Upper lobe of left lung (tissue), 6 donors: Measurements from ENCODE around the gene EYA4. TPM values are rescaled to one million over a fixed set of nuclear protein-coding genes. Genes with fewer than 3 reads are reported as not detected.

Source experiments
- ATAC-seq, 2 donors: fragments of 200-7000 bp; cut with Tn5 transposase; one replicate each; pipeline ENCODE4 v1.9.1; 2022; ENCODE audit warnings: mild to moderate bottlenecking in 2 of 2, moderate library complexity in 2 of 2; ENCODE audit not compliant: low FRiP score in 2 of 2
- DNase-seq, 2 donors: peaks; one replicate each; pipeline ENCODE4 v3.0.0-alpha.2; 2019 to 2020
- H3K27ac ChIP-seq, 4 donors: fragments of 200-600 bp; sonication (generic); one replicate each; pipeline ENCODE4 v1.5.1; 2016 to 2019
- H3K27me3 ChIP-seq, 4 donors: fragments of 200-600 bp; sonication (generic); one replicate each; pipeline ENCODE4 v1.5.1; 2017 to 2019
- H3K36me3 ChIP-seq, 4 donors: fragments of 200-600 bp; sonication (generic); one replicate each; pipeline ENCODE4 v1.5.1; 2016 to 2019
- H3K4me1 ChIP-seq, 4 donors: fragments of 200-600 bp; sonication (generic); one replicate each; pipeline ENCODE4 v1.5.1; 2018 to 2019
- H3K4me3 ChIP-seq, 4 donors: fragments of 200-600 bp; sonication (generic); one replicate each; pipeline ENCODE4 v1.5.1; 2017 to 2019; ENCODE audit warnings: mild to moderate bottlenecking in 2 of 4, moderate library complexity in 1 of 4
- H3K9me3 ChIP-seq, 4 donors: fragments of 200-600 bp; sonication (generic); one replicate each; pipeline ENCODE4 v1.5.1; 2018 to 2019
- EP300 ChIP-seq, 4 donors: sonication (generic); formaldehyde crosslinking; IDR thresholded peaks; one replicate each; pipeline ENCODE4 v1.5.1; 2017; ENCODE audit warnings: antibody characterized with exemption in 4 of 4, control low read depth in 2 of 4
- POLR2A ChIP-seq, 4 donors: fragments of 450-650 bp; IDR thresholded peaks; one replicate each; pipeline ENCODE4 v1.5.1; 2016 to 2017; ENCODE audit warnings: antibody characterized with exemption in 4 of 4, mild to moderate bottlenecking in 2 of 4
- POLR2AphosphoS5 ChIP-seq, 2 donors: sonication (generic); formaldehyde crosslinking; IDR thresholded peaks; one replicate each; pipeline ENCODE4 v1.5.1; 2017; ENCODE audit warnings: antibody characterized with exemption in 2 of 2
- WGBS, 2 donors: methylation state at CpG; one replicate each; pipeline ENCODE4 v1.1.5; 2017 to 2018; 5-methylcytosine and 5-hydroxymethylcytosine counted together
- total RNA-seq, 6 donors: library from RNA; depleted of rRNA in 4 of 6; stranded (reverse); fragments of >200 nt in 4 of 6; gene quantifications; one replicate each; pipeline versions ENCODE4 v1.1.0 to v1.2.1, GENCODE V29; 2016 to 2021
- TF ChIP-seq, protein P1 (sequence below), 6 experiments: fragments of 450-650 bp in 4 of 6; fragments of 200-600 bp in 2 of 6; sonication (generic) in 2 of 6; IDR thresholded peaks; one replicate each; pipeline ENCODE4 v1.5.1; 2016 to 2019; ENCODE audit warnings: antibody characterized with exemption in 6 of 6
- donor health status: DM: no; HTN: no; CAD: no; lungs with moderate emphysema.
- donor health status: DM: no; HTN: yes; CAD: no; lungs with severe emphysema.

EYA4 gene
- total RNA-seq, 6 donors from 2014 or later = 1.0 to 8.9 (median 4.2) TPM

DNA sequence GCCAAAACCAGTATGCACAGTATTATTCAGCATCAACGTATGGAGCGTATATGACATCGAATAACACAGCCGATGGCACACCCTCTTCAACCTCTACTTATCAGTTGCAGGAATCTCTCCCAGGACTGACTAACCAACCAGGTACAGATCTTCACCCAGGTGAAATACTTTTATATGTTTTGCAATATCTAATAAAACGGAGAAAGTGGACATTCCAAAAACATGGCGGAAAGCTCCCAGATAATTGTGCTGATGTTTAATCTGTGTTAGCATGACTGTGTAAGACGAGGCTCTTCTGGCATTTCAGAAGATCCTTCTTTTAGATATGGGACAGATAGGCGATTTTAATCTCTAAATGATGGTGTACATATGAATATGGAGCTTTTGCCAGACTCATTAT, 227.4 kb downstream of the EYA4 start:
- WGBS, 2 donors = 87 to 91% methylated on average over 8 of the region's 8 CpGs
- TF ChIP-seq, protein P1, sequence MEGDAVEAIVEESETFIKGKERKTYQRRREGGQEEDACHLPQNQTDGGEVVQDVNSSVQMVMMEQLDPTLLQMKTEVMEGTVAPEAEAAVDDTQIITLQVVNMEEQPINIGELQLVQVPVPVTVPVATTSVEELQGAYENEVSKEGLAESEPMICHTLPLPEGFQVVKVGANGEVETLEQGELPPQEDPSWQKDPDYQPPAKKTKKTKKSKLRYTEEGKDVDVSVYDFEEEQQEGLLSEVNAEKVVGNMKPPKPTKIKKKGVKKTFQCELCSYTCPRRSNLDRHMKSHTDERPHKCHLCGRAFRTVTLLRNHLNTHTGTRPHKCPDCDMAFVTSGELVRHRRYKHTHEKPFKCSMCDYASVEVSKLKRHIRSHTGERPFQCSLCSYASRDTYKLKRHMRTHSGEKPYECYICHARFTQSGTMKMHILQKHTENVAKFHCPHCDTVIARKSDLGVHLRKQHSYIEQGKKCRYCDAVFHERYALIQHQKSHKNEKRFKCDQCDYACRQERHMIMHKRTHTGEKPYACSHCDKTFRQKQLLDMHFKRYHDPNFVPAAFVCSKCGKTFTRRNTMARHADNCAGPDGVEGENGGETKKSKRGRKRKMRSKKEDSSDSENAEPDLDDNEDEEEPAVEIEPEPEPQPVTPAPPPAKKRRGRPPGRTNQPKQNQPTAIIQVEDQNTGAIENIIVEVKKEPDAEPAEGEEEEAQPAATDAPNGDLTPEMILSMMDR (IDR thresholded peaks at IDR 0.05) = no peak
- TF ChIP-seq EP300 (IDR thresholded peaks at IDR 0.05) (no peak), POLR2A (IDR thresholded peaks at IDR 0.05) (no peak), POLR2AphosphoS5 (IDR thresholded peaks at IDR 0.05) (no peak)
- no peaks in the 10 kb centered on the region for H3K9me3 ChIP-seq
- no peak overlapping the region for H3K27ac ChIP-seq
- DNase-seq (no peak), ATAC-seq (no peak)
- H3K4me1 ChIP-seq = no peaks in the 10 kb centered on the region
- no peaks in the 10 kb centered on the region for H3K36me3 ChIP-seq
- no peaks in the 10 kb centered on the region for H3K27me3 ChIP-seq
- H3K4me3 ChIP-seq = no peak overlapping the region

DNA sequence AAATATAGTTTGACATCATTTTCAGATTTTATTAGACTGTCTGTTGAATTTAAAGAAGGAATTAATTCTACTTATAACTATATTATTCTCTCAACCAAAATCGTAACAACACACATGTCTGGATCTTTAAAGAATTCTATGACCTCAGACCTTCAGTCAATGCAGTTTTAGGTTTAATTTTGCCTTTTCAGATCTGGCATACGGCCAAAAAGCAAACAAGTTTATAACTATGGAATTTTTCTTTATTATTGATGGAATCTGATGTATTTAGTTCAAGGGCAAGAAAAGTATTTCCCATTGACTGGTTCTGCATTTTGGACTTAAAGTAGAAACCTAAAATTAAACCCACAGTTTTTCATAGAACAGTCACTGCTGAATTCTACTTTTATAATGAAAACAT, 233.4 kb downstream of the EYA4 start:
- TF ChIP-seq EP300 (IDR thresholded peaks at IDR 0.05) = no peak
- no peak for TF ChIP-seq POLR2A (IDR thresholded peaks at IDR 0.05)
- TF ChIP-seq POLR2AphosphoS5 (IDR thresholded peaks at IDR 0.05) = no peak
- TF ChIP-seq, protein P1 (IDR thresholded peaks at IDR 0.05) = no peak
- Histone ChIP-seq H3K27me3 (no peaks in the 10 kb centered on the region), H3K36me3 (no peaks in the 10 kb centered on the region), H3K4me1 (no peaks in the 10 kb centered on the region), H3K4me3 (no peak overlapping the region), H3K27ac (no peak overlapping the region), H3K9me3 (no peaks in the 10 kb centered on the region)
- DNase-seq (no peak), ATAC-seq (no peak)
- WGBS, 2 donors = 50 to 55% methylated on average over 2 of the region's 2 CpGs

DNA sequence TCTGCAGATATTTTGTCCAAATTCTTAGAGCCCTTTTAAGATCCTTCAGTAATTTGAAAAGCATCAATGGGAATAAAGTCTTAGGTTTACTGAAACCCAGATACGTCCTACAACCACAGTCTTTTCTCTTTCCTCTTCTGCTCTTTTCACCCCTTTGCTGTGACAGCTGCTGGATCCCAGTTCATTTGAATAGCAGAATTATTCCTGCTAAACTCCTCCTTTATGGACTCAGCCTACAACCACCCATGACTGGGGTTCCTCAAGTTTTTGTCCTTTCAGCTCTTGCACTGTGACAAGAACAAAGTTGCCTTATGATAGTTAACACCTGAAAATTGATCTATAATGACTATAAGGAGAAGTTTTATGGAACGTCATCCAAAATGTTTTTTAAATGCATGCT, 237.5 kb downstream of the EYA4 start:
- Histone ChIP-seq H3K4me3 (no peak overlapping the region), H3K9me3 (no peaks in the 10 kb centered on the region), H3K27me3 (no peaks in the 10 kb centered on the region), H3K36me3 (no peaks in the 10 kb centered on the region), H3K27ac (no peak overlapping the region), H3K4me1 (no peaks in the 10 kb centered on the region)
- no peak for DNase-seq
- WGBS, 2 donors = 89 to 90% methylated on average over 2 of the region's 2 CpGs
- TF ChIP-seq POLR2AphosphoS5 (IDR thresholded peaks at IDR 0.05) (no peak), POLR2A (IDR thresholded peaks at IDR 0.05) (no peak), EP300 (IDR thresholded peaks at IDR 0.05) (no peak)
- TF ChIP-seq, protein P1 (IDR thresholded peaks at IDR 0.05) = no peak
- no peak for ATAC-seq

DNA sequence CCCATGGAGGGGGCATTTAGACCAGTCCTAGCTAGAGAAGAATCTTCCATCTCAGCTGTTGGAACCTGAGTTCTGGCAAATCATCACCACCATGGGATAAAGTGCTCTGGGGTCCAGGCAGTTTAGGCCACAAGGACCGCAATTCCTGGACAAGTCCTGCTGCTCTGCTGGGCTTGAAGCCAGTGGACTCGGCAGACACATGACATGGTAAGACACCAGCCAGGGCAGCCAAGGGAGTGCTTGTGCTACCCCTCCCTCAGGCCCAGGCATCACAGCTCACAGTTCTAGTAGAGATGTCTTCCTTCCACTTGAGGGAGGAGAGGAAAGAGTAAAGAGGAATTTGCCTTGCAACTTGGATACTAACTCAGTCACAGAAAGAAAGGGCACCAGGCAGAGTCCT, 246.0 kb downstream of the EYA4 start:
- DNase-seq = no peak
- TF ChIP-seq POLR2A (IDR thresholded peaks at IDR 0.05) = no peak
- TF ChIP-seq, protein P1 (IDR thresholded peaks at IDR 0.05) = no peak
- no peak for TF ChIP-seq EP300 (IDR thresholded peaks at IDR 0.05)
- no peak for TF ChIP-seq POLR2AphosphoS5 (IDR thresholded peaks at IDR 0.05)
- ATAC-seq = no peak
- Histone ChIP-seq H3K4me1 (no peaks in the 10 kb centered on the region), H3K4me3 (no peak overlapping the region), H3K36me3 (no peaks in the 10 kb centered on the region), H3K27me3 (no peaks in the 10 kb centered on the region), H3K27ac (no peak overlapping the region), H3K9me3 (no peaks in the 10 kb centered on the region)
- WGBS, 2 donors = 83% methylated on average over 1 to 2 of the region's 2 CpGs

DNA sequence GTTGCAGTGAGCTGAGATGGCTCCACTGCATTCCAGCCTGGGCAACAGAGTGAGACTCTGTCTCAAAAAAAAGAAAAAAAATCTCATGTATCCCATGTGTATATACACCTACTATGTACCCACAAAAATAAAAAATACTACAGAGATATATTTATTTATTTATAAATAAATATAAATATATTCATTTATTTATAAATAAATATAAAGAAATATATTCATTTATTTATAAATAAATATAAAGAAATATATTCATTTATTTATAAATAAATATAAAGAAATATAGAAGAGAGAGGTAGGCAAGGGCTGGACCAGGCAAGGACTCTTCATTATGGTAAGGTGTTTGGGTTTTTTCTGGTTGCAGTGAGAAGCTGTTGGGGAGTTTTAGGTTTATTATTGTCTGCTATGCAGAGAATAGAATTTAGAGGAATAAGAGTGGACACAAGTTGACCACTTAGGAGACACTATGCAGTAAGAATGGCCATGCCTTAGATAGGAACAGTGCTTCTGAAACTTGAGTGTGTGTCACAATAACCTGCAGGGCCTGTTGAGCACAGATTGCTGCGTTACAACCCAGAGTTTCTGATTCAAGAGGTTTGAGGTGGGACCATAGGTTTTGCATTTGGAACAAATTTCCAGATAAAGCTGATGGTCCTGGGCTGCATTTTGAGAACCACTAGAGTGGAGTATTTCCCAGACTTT, 254.2 kb downstream of the EYA4 start:
- H3K27ac ChIP-seq = no peak overlapping the region
- H3K4me3 ChIP-seq = no peak overlapping the region
- WGBS, 2 donors = 68 to 82% methylated on average over 1 of the region's 1 CpG
- no peaks in the 10 kb centered on the region for H3K36me3 ChIP-seq
- H3K9me3 ChIP-seq = no peaks in the 10 kb centered on the region
- no peaks in the 10 kb centered on the region for H3K4me1 ChIP-seq
- no peak for TF ChIP-seq POLR2A (IDR thresholded peaks at IDR 0.05)
- TF ChIP-seq, protein P1 (IDR thresholded peaks at IDR 0.05) = no peak
- ATAC-seq = no peak
- H3K27me3 ChIP-seq = no peaks in the 10 kb centered on the region
- no peak for DNase-seq
